Esophagus (tissue), 2 donors: ENCODE data around the gene EFCAB6. TPM values are rescaled to one million over a fixed set of nuclear protein-coding genes. Genes with fewer than 3 reads are reported as not detected.

Experiments
- H3K27ac ChIP-seq, 2 donors: one replicate each; pipeline ENCODE4 v1.5.1; 2013; ENCODE audit warnings: low read depth in 2 of 2, mild to moderate bottlenecking in 2 of 2, inconsistent platforms in 1 of 2, low read length in 1 of 2, moderate library complexity in 1 of 2
- H3K27me3 ChIP-seq, 2 donors: one replicate each; pipeline ENCODE4 v1.6.1; 2013; ENCODE audit warnings: low read length in 2 of 2, control low read depth in 1 of 2, mild to moderate bottlenecking in 1 of 2; ENCODE audit not compliant: insufficient read depth in 2 of 2, control insufficient read depth in 1 of 2
- H3K36me3 ChIP-seq, 2 donors: one replicate each; pipeline ENCODE4 v1.6.1; 2013; ENCODE audit warnings: low read length in 1 of 2; ENCODE audit not compliant: control insufficient read depth in 2 of 2, insufficient read depth in 2 of 2
- H3K4me1 ChIP-seq, 2 donors: one replicate each; pipeline ENCODE4 v1.6.1; 2013; ENCODE audit warnings: low read length in 1 of 2; ENCODE audit not compliant: control insufficient read depth in 2 of 2, insufficient read depth in 2 of 2
- H3K4me3 ChIP-seq, 2 donors: one replicate each; pipeline ENCODE4 v1.5.1; 2013; ENCODE audit warnings: low read length in 2 of 2, mild to moderate bottlenecking in 2 of 2, low read depth in 1 of 2, moderate library complexity in 1 of 2
- H3K9me3 ChIP-seq, 2 donors: one replicate each; pipeline ENCODE4 v1.6.1; 2013; ENCODE audit warnings: mild to moderate bottlenecking in 2 of 2, low read depth in 1 of 2, low read length in 1 of 2, moderate library complexity in 1 of 2; ENCODE audit not compliant: control insufficient read depth in 2 of 2, insufficient read depth in 1 of 2
- WGBS, 2 donors: extraction: QIAGEN DNeasy Blood & Tissue Kit; methylation state at CpG; one replicate each; pipeline ENCODE4 v1.1.7; 2013; 5-methylcytosine and 5-hydroxymethylcytosine counted together
- polyA plus RNA-seq, 2 donors: library from polyadenylated mRNA; stranded (reverse); fragments of 200-250 nt; gene quantifications; one replicate each; pipeline ENCODE4 v1.2.3, GENCODE V29; 2013
- donor health status: healthy with polysubstance abuse.
- donor health status: Bipolar disorder and iron deficiency.

EFCAB6 gene
- polyA plus RNA-seq, 2 donors, result 0.24 to 0.29 TPM

- H3K27ac ChIP-seq, result no peak overlapping the region
- no peak overlapping the region for H3K4me3 ChIP-seq
- 62 to 69% methylated on average over 4 of the region's 4 CpGs for WGBS, 2 donors
- no peaks in the 10 kb centered on the region for H3K4me1 ChIP-seq
- H3K36me3 ChIP-seq, result no peaks in the 10 kb centered on the region
- H3K27me3 ChIP-seq, result no peaks in the 10 kb centered on the region
- H3K9me3 ChIP-seq, result peaks cover 0 to 2% of the 10 kb centered on the region in 2 donors
Measured at GRCh38 chr22:43706571-43707328, 105.4 kb downstream of the EFCAB6 start.

- H3K27ac ChIP-seq, result no peak overlapping the region
- H3K9me3 ChIP-seq, result peaks cover 0 to 2% of the 10 kb centered on the region in 2 donors
- no peaks in the 10 kb centered on the region for H3K36me3 ChIP-seq
- 59 to 63% methylated on average over 3 of the region's 3 CpGs for WGBS, 2 donors
- H3K4me1 ChIP-seq, result no peaks in the 10 kb centered on the region
- no peaks in the 10 kb centered on the region for H3K27me3 ChIP-seq
- H3K4me3 ChIP-seq, result no peak overlapping the region
Measured at GRCh38 chr22:43706151-43706550, 106.0 kb downstream of the EFCAB6 start.

DNA sequence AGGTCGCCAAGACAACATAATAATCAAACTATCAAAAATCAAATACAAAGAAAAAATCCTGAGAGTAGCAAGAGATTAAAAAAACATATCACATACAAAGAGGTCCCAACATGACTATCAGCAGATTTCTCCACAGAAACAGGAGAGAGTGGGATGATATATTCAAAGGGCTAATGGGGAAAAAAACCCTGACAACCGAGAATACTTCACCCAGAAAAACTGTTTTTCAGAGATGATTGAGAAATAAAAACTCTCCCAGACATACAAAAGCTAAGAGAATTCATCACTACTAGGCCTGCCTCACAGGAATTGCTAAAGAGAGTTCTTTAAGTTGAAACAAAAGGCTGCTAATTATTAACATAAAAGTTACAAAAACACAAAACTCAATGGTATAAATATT, 108.1 kb downstream of the EFCAB6 start:
- Histone ChIP-seq H3K36me3 (no peaks in the 10 kb centered on the region), H3K4me3 (no peak overlapping the region), H3K4me1 (no peaks in the 10 kb centered on the region), H3K27ac (no peak overlapping the region), H3K27me3 (no peaks in the 10 kb centered on the region), H3K9me3 (peaks cover 0 to 2% of the 10 kb centered on the region in 2 donors)
- 83 to 85% methylated on average over 2 of the region's 2 CpGs for WGBS, 2 donors

DNA sequence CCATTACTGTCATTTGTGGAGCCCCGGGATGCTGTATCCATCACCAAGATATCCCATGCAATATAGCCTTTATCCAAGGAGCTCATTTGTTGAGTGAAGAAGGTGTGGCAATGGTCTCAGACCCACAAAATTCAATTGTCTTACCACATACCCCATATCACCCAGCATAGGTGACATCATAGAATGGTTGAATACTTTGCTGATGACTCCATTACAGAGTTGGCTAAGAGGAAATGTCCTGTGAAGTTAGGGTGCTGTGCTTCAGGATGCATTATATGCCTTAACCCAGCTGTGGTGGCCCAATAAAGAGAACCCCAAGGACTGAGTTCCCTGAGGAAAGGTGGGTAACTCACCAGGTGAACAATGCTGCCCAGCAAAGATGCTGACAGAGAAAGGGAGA, 113.7 kb downstream of the EFCAB6 start:
- Histone ChIP-seq H3K27ac (no peak overlapping the region), H3K4me1 (no peaks in the 10 kb centered on the region), H3K4me3 (no peak overlapping the region), H3K27me3 (no peaks in the 10 kb centered on the region), H3K36me3 (no peaks in the 10 kb centered on the region), H3K9me3 (peaks cover 0 to 2% of the 10 kb centered on the region in 2 donors)
- WGBS, 2 donors, result 88 to 98% methylated on average over 1 of the region's 1 CpG

DNA sequence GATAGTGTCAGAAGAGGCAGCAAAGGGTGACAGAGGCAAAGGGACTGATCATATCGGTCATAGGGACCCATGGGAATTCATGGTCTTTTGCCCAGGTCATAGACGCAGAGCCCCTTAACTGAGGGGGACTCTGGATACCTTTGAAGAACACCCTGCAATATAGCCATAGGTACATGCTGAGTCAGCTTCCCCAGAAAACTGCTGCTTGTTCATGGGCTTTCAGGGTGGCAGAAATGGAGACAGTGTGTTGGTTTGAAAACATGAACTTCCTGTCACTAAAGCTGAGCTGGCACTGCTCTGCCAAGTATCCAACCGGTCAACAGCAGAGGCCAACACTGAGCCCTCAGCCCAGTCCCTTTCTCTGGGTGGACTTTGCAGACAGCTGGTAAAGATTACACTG, 114.2 kb downstream of the EFCAB6 start:
- Histone ChIP-seq H3K36me3 (no peaks in the 10 kb centered on the region), H3K4me3 (no peak overlapping the region), H3K27me3 (no peaks in the 10 kb centered on the region), H3K9me3 (peaks cover 0 to 2% of the 10 kb centered on the region in 2 donors), H3K4me1 (no peaks in the 10 kb centered on the region), H3K27ac (no peak overlapping the region)
- 69 to 86% methylated on average over 3 of the region's 3 CpGs for WGBS, 2 donors

DNA sequence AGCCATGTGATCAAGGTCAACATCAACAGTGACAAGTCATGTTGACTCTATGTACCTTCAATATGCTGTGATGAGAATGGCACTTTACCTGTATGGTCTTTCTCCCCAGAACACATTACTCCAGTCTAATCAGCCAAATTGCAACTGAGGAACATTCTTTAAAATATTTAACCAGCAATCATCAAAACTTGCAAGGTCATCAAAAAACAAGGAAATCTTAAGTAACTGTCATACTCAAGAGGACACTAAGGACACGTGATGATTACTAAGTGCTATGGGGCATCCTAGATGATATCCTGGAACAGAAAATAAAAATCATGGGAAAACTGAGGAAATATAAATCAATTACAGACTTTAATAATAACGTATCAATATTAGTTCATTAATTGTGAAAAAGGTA, 118.9 kb downstream of the EFCAB6 start:
- H3K27ac ChIP-seq, result no peak overlapping the region
- WGBS, 2 donors, result 93 to 95% methylated on average over 2 of the region's 2 CpGs
- H3K4me3 ChIP-seq, result no peak overlapping the region
- no peaks in the 10 kb centered on the region for H3K9me3 ChIP-seq
- H3K27me3 ChIP-seq, result no peaks in the 10 kb centered on the region
- no peaks in the 10 kb centered on the region for H3K36me3 ChIP-seq
- no peaks in the 10 kb centered on the region for H3K4me1 ChIP-seq

- WGBS, 2 donors, result 91 to 95% methylated on average over 6 of the region's 6 CpGs
- Histone ChIP-seq H3K4me1 (no peaks in the 10 kb centered on the region), H3K36me3 (no peaks in the 10 kb centered on the region), H3K4me3 (no peak overlapping the region), H3K9me3 (no peaks in the 10 kb centered on the region), H3K27ac (no peak overlapping the region), H3K27me3 (no peaks in the 10 kb centered on the region)
Measured at GRCh38 chr22:43689356-43689755, 122.7 kb downstream of the EFCAB6 start.

- Histone ChIP-seq H3K4me3 (no peak overlapping the region), H3K9me3 (no peaks in the 10 kb centered on the region), H3K4me1 (no peaks in the 10 kb centered on the region), H3K36me3 (no peaks in the 10 kb centered on the region), H3K27me3 (no peaks in the 10 kb centered on the region), H3K27ac (no peak overlapping the region)
- WGBS, 2 donors, result 86 to 89% methylated on average over 6 of the region's 6 CpGs
Measured at GRCh38 chr22:43682851-43683250, 129.3 kb downstream of the EFCAB6 start.

DNA sequence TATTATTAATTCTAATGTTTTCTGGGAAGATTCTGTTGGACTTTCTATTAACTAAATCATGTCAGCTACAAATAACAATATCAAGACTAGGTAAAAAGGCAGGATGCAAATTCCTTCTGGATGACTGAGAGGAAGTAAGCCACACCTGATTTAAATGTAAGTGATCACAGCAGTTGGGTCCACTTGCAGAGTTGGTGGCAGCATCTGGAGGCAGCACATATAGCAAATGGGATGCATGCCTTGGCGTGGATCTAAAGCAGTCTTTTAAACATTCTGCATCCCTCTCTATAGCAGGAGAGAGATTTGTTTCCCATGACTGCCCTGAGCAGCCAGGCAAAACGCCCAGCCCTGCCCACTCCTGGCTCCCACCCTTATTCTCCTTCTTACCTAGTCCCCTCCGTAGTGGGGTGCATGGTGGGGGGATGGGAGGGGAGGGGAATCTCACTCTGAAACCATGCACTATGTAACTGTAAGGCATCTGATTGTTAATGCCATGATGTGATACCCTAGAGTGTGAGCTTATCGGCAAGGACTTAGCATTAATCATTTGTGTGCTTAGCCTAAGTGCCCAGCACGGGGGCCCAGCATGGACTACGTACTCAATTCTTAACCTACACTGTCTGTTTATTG, 130.3 kb downstream of the EFCAB6 start:
- 76 to 77% methylated on average over 6 of the region's 6 CpGs for WGBS, 2 donors
- Histone ChIP-seq H3K4me3 (no peak overlapping the region), H3K27ac (no peak overlapping the region), H3K4me1 (no peaks in the 10 kb centered on the region), H3K27me3 (no peaks in the 10 kb centered on the region), H3K36me3 (no peaks in the 10 kb centered on the region), H3K9me3 (no peaks in the 10 kb centered on the region)

DNA sequence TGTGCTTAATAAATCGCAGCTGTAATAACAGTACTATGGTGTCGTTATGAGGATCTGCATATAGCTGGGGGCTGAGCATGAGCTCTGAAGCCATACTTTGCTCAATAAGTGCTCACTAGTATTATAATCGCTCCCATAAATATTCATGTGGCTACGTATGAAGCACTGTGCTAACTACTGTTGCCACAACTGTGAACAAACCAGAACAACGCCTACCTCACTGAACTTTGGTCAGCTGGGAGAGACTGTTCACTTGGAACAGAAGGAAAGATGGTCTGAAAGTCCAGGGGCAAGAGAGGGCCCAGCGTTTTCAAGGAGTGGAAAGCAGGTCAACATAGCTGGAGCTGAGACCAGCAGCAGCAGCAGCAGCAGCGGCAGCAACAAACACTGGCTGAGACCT, 141.6 kb downstream of the EFCAB6 start:
- Histone ChIP-seq H3K9me3 (no peaks in the 10 kb centered on the region), H3K36me3 (no peaks in the 10 kb centered on the region), H3K4me3 (no peak overlapping the region), H3K4me1 (no peaks in the 10 kb centered on the region), H3K27ac (no peak overlapping the region), H3K27me3 (no peaks in the 10 kb centered on the region)
- 72 to 87% methylated on average over 7 of the region's 7 CpGs for WGBS, 2 donors
